GM13976 (cell line): ENCODE results near the gene KCNJ11.

Experiments used
- DNase-seq: peaks from one replicate; pipeline ENCODE4 v3.0.0; 2012; ENCODE audit warnings: low spot score
- CTCF ChIP-seq: IDR thresholded peaks from 2 replicates; pipeline ENCODE4 v1.5.1; 2012; ENCODE audit warnings: borderline replicate concordance, mild to moderate bottlenecking; ENCODE audit not compliant: insufficient read depth; ENCODE audit errors: extremely low read depth, missing control alignments, control extremely low read depth
- in situ Hi-C: fragments of 300-500 bp; cut with MboI; formaldehyde crosslinking; loops from one replicate; pipeline ENCODE4 v1.12.0; 2022; ENCODE audit warnings: low sequenced_read_pairs, mixed read lengths, inconsistent platforms; ENCODE audit not compliant: unreplicated experiment

KCNJ11 gene

GRCh38 chr11:17392872-17393271, 4.4 kb upstream of the KCNJ11 start:
- in situ Hi-C loops = loop anchor here (5.0 kb wide), 1 partner anchor 109 kb away; no protein-coding TSS in a partner anchor
- TF ChIP-seq CTCF = no peak

GRCh38 chr11:17391493-17392355, 3.3 kb upstream of the KCNJ11 start:
- in situ Hi-C loops = loop anchor here (5.0 kb wide), 1 partner anchor 111 kb away; no protein-coding TSS in a partner anchor
- DNase-seq = peak; percentile 14
- TF ChIP-seq CTCF = no peak

More at GRCh38 chr11:17392872-17393271, 4.4 kb upstream of the KCNJ11 start:
- DNase-seq = no peak

GRCh38 chr11:17389957-17390649, 1.6 kb upstream of the KCNJ11 start:
- DNase-seq = no peak
- no peak for TF ChIP-seq CTCF
- in situ Hi-C loops = loop anchor here (5.0 kb wide), 1 partner anchor 112 kb away; no protein-coding TSS in a partner anchor

- in situ Hi-C loops = no loop called here
- peak; percentile 92 for DNase-seq
- TF ChIP-seq CTCF = peak; percentile 67
Observed at GRCh38 chr11:17389211-17389956, 925 bp upstream of the KCNJ11 start.

GRCh38 chr11:17387811-17388210, 648 bp downstream of the KCNJ11 start:
- in situ Hi-C loops = no loop called here
- TF ChIP-seq CTCF = no peak
- DNase-seq = peak; percentile 14

- no peak for DNase-seq
- TF ChIP-seq CTCF = no peak
- in situ Hi-C loops = no loop called here
Observed at GRCh38 chr11:17387254-17387653, 1.2 kb downstream of the KCNJ11 start.
